ENCODE results near the gene DSCAM.

GRCh38 chr21:40605094-40605493 lies 241.9 kb downstream of the DSCAM start:
- TF ChIP-seq, protein P1, sequence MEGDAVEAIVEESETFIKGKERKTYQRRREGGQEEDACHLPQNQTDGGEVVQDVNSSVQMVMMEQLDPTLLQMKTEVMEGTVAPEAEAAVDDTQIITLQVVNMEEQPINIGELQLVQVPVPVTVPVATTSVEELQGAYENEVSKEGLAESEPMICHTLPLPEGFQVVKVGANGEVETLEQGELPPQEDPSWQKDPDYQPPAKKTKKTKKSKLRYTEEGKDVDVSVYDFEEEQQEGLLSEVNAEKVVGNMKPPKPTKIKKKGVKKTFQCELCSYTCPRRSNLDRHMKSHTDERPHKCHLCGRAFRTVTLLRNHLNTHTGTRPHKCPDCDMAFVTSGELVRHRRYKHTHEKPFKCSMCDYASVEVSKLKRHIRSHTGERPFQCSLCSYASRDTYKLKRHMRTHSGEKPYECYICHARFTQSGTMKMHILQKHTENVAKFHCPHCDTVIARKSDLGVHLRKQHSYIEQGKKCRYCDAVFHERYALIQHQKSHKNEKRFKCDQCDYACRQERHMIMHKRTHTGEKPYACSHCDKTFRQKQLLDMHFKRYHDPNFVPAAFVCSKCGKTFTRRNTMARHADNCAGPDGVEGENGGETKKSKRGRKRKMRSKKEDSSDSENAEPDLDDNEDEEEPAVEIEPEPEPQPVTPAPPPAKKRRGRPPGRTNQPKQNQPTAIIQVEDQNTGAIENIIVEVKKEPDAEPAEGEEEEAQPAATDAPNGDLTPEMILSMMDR (IDR thresholded peaks at IDR 0.05; ENCODE audit: insufficient read depth, low read length), result no peak
- TF ChIP-seq POLR2AphosphoS5 (IDR thresholded peaks at IDR 0.05; ENCODE audit: low read depth), result no peak
- TF ChIP-seq REST (IDR thresholded peaks at IDR 0.05; ENCODE audit: insufficient replicate concordance, low read depth), result no peak
- no peak for TF ChIP-seq SPI1 (IDR thresholded peaks at IDR 0.05; ENCODE audit: borderline replicate concordance, low read depth)
- TF ChIP-seq GABPA (IDR thresholded peaks at IDR 0.05; ENCODE audit: low read depth), result no peak
